IgD-negative memory B cell (primary cell): Measurements from ENCODE around the gene IL1RAP. TPM values are rescaled to one million over a fixed set of nuclear protein-coding genes. Genes with fewer than 3 reads are reported as not detected.
A peak's percentile ranks its signal among the peaks of the same experiment; 100 is the strongest.

Experiments used
- H3K27ac Mint-ChIP-seq, 3 donors: one replicate each; pipeline ENCODE4 v1.8.0; 2020 to 2022; ENCODE audit warnings: mild to moderate bottlenecking in 3 of 3, mixed read lengths in 3 of 3, moderate library complexity in 1 of 3
- H3K27me3 Mint-ChIP-seq: one replicate; pipeline ENCODE4 v1.8.0; 2021; ENCODE audit warnings: mixed read lengths
- H3K36me3 Mint-ChIP-seq: one replicate; pipeline ENCODE4 v1.8.0; 2020; ENCODE audit warnings: mild to moderate bottlenecking, mixed read lengths
- H3K4me1 Mint-ChIP-seq, 3 donors: one replicate each; pipeline ENCODE4 v1.8.0; 2020 to 2022; ENCODE audit warnings: mixed read lengths in 3 of 3, mild to moderate bottlenecking in 1 of 3
- H3K4me3 Mint-ChIP-seq, 4 donors: one replicate each; pipeline ENCODE4 v1.8.0; 2020 to 2022; ENCODE audit warnings: mild to moderate bottlenecking in 4 of 4, mixed read lengths in 4 of 4, moderate library complexity in 3 of 4
- H3K9me3 Mint-ChIP-seq, 3 donors: one replicate each; pipeline ENCODE4 v1.8.0; 2020 to 2021; ENCODE audit warnings: mixed read lengths in 3 of 3, mild to moderate bottlenecking in 1 of 3
- polyA plus RNA-seq: library from polyadenylated mRNA; unstranded; fragments of 300-500 nt; fragmentation: Illumina TruSeq; gene quantifications from one replicate; pipeline ENCODE4 v1.2.3, GENCODE V29; 2021

The IL1RAP gene
- polyA plus RNA-seq, 1 donor from 2014 or later = 3.7 TPM

GRCh38 chr3:190562866-190563510 is 49.1 kb downstream of the IL1RAP start:
- H3K4me3 Mint-ChIP-seq = no peak overlapping the region
- H3K27ac Mint-ChIP-seq = no peak overlapping the region
- H3K27me3 Mint-ChIP-seq = no peaks in the 10 kb centered on the region
- peaks cover 19% of the 10 kb centered on the region for H3K36me3 Mint-ChIP-seq
- peaks cover 0 to 1% (median 0%) of the 10 kb centered on the region in 3 donors for H3K4me1 Mint-ChIP-seq
- H3K9me3 Mint-ChIP-seq = no peaks in the 10 kb centered on the region

- Mint-ChIP-seq H3K9me3 (no peaks in the 10 kb centered on the region), H3K4me1 (no peaks in the 10 kb centered on the region), H3K27ac (no peak overlapping the region), H3K36me3 (peaks cover 18% of the 10 kb centered on the region), H3K4me3 (no peak overlapping the region), H3K27me3 (no peaks in the 10 kb centered on the region)
These were observed 50.3 kb downstream of the IL1RAP start for GRCh38 chr3:190564175-190564574.

GRCh38 chr3:190566043-190566933 is 52.4 kb downstream of the IL1RAP start:
- Mint-ChIP-seq H3K27me3 (peaks cover 2% of the 10 kb centered on the region), H3K36me3 (peaks cover 20% of the 10 kb centered on the region), H3K27ac (no peak overlapping the region), H3K4me1 (no peaks in the 10 kb centered on the region), H3K9me3 (no peaks in the 10 kb centered on the region), H3K4me3 (no peak overlapping the region)

GRCh38 chr3:190568036-190568435 is 54.2 kb downstream of the IL1RAP start:
- peaks cover 2% of the 10 kb centered on the region for H3K27me3 Mint-ChIP-seq
- H3K4me3 Mint-ChIP-seq = no peak overlapping the region
- H3K36me3 Mint-ChIP-seq = peaks cover 15% of the 10 kb centered on the region
- H3K4me1 Mint-ChIP-seq = no peaks in the 10 kb centered on the region
- no peaks in the 10 kb centered on the region for H3K9me3 Mint-ChIP-seq
- no peak overlapping the region for H3K27ac Mint-ChIP-seq

GRCh38 chr3:190574473-190574872 is 60.6 kb downstream of the IL1RAP start:
- Mint-ChIP-seq H3K27me3 (no peaks in the 10 kb centered on the region), H3K9me3 (peaks cover 0 to 2% (median 0%) of the 10 kb centered on the region in 3 donors), H3K4me1 (peaks cover 0 to 3% (median 0%) of the 10 kb centered on the region in 3 donors), H3K4me3 (no peak overlapping the region), H3K36me3 (peaks cover 4% of the 10 kb centered on the region), H3K27ac (no peak overlapping the region)

- H3K4me3 Mint-ChIP-seq = no peak overlapping the region
- peaks cover 0 to 2% (median 0%) of the 10 kb centered on the region in 3 donors for H3K9me3 Mint-ChIP-seq
- peak overlapping the region in 1 of 3 donors; percentile 84 for H3K27ac Mint-ChIP-seq
- peaks cover 0 to 6% (median 0%) of the 10 kb centered on the region in 3 donors for H3K4me1 Mint-ChIP-seq
- peaks cover 4% of the 10 kb centered on the region for H3K36me3 Mint-ChIP-seq
- H3K27me3 Mint-ChIP-seq = no peaks in the 10 kb centered on the region
These were observed 61.7 kb downstream of the IL1RAP start for GRCh38 chr3:190575437-190576185.

- peaks cover 0 to 12% (median 0%) of the 10 kb centered on the region in 3 donors for H3K4me1 Mint-ChIP-seq
- no peaks in the 10 kb centered on the region for H3K27me3 Mint-ChIP-seq
- H3K9me3 Mint-ChIP-seq = peaks cover 0 to 2% (median 0%) of the 10 kb centered on the region in 3 donors
- H3K36me3 Mint-ChIP-seq = peaks cover 2% of the 10 kb centered on the region
- H3K27ac Mint-ChIP-seq = no peak overlapping the region
- peak overlapping the region in 1 of 4 donors; percentile 29 for H3K4me3 Mint-ChIP-seq
These were observed 63.3 kb downstream of the IL1RAP start for GRCh38 chr3:190577225-190577624.

GRCh38 chr3:190579514-190580137 is 65.7 kb downstream of the IL1RAP start:
- Mint-ChIP-seq H3K4me3 (no peak overlapping the region), H3K9me3 (peaks cover 0 to 2% (median 0%) of the 10 kb centered on the region in 3 donors), H3K27ac (no peak overlapping the region), H3K27me3 (no peaks in the 10 kb centered on the region), H3K36me3 (peaks cover 4% of the 10 kb centered on the region), H3K4me1 (peaks cover 0 to 12% (median 0%) of the 10 kb centered on the region in 3 donors)

- Mint-ChIP-seq H3K27me3 (no peaks in the 10 kb centered on the region), H3K27ac (no peak overlapping the region), H3K4me3 (no peak overlapping the region), H3K4me1 (peaks cover 0 to 12% (median 0%) of the 10 kb centered on the region in 3 donors), H3K36me3 (peaks cover 4% of the 10 kb centered on the region), H3K9me3 (peaks cover 0 to 2% (median 0%) of the 10 kb centered on the region in 3 donors)
These were observed 66.5 kb downstream of the IL1RAP start for GRCh38 chr3:190580417-190580816.

GRCh38 chr3:190581041-190581541 is 67.2 kb downstream of the IL1RAP start:
- H3K4me1 Mint-ChIP-seq = peaks cover 0 to 15% (median 4%) of the 10 kb centered on the region in 3 donors
- peaks cover 6% of the 10 kb centered on the region for H3K36me3 Mint-ChIP-seq
- no peak overlapping the region for H3K27ac Mint-ChIP-seq
- peaks cover 0 to 2% (median 0%) of the 10 kb centered on the region in 3 donors for H3K9me3 Mint-ChIP-seq
- H3K27me3 Mint-ChIP-seq = no peaks in the 10 kb centered on the region
- H3K4me3 Mint-ChIP-seq = peak overlapping the region in 1 of 4 donors; percentile 6

- H3K27me3 Mint-ChIP-seq = no peaks in the 10 kb centered on the region
- H3K9me3 Mint-ChIP-seq = peaks cover 0 to 2% (median 0%) of the 10 kb centered on the region in 3 donors
- H3K4me1 Mint-ChIP-seq = peaks cover 8 to 29% (median 9%) of the 10 kb centered on the region in 3 donors
- peaks cover 6% of the 10 kb centered on the region for H3K36me3 Mint-ChIP-seq
- H3K4me3 Mint-ChIP-seq = peak overlapping the region in 1 of 4 donors; percentile 58
- no peak overlapping the region for H3K27ac Mint-ChIP-seq
These were observed 68.8 kb downstream of the IL1RAP start for GRCh38 chr3:190582667-190583066.

GRCh38 chr3:190585805-190586630 is 72.1 kb downstream of the IL1RAP start:
- H3K36me3 Mint-ChIP-seq = peaks cover 9% of the 10 kb centered on the region
- peak overlapping the region in 1 of 3 donors; percentile 2 for H3K27ac Mint-ChIP-seq
- peak overlapping the region in 1 of 4 donors; percentile 61 for H3K4me3 Mint-ChIP-seq
- H3K4me1 Mint-ChIP-seq = peaks cover 8 to 22% (median 9%) of the 10 kb centered on the region in 3 donors
- no peaks in the 10 kb centered on the region for H3K27me3 Mint-ChIP-seq
- H3K9me3 Mint-ChIP-seq = no peaks in the 10 kb centered on the region

- no peaks in the 10 kb centered on the region for H3K27me3 Mint-ChIP-seq
These were observed 72.7 kb downstream of the IL1RAP start for GRCh38 chr3:190586631-190587011.

More at GRCh38 chr3:190586631-190587011, 72.7 kb downstream of the IL1RAP start:
- no peaks in the 10 kb centered on the region for H3K9me3 Mint-ChIP-seq
- peak overlapping the region in 2 of 4 donors; percentile 30 to 61 for H3K4me3 Mint-ChIP-seq
- H3K27ac Mint-ChIP-seq = peak overlapping the region in 1 of 3 donors; percentile 21
- H3K4me1 Mint-ChIP-seq = peaks cover 9 to 22% (median 13%) of the 10 kb centered on the region in 3 donors
- H3K36me3 Mint-ChIP-seq = peaks cover 9% of the 10 kb centered on the region
